T-helper 17 cell (primary cell): ENCODE measurements around the gene HPS3. TPM values are rescaled to one million over a fixed set of nuclear protein-coding genes. Genes with fewer than 3 reads are reported as not detected.
"Not testable (repeated sequence)": the region's sequence is repeated elsewhere in the genome, so short reads cannot be mapped to it uniquely, and the experiment has no call there.

Experiments used
- ATAC-seq: fragments of 150-1000 bp; cut with Tn5 transposase; 2 replicates; pipeline ENCODE4 v1.10.0; 2021; ENCODE audit warnings: mild to moderate bottlenecking, moderate library complexity
- DNase-seq, 3 donors: peaks; one replicate each; pipeline versions ENCODE4 v3.0.0 to v3.0.0-alpha.2; 2020 to 2021
- H3K9me3 ChIP-seq: one replicate; pipeline ENCODE4 v1.7.0; 2013; ENCODE audit warnings: low read length, mild to moderate bottlenecking; ENCODE audit not compliant: control insufficient read depth, poor library complexity, severe bottlenecking
- H3K27ac Mint-ChIP-seq: one replicate; pipeline ENCODE4 v1.8.0; 2022; ENCODE audit warnings: mild to moderate bottlenecking, moderate library complexity, mixed read lengths
- H3K27me3 Mint-ChIP-seq: one replicate; pipeline ENCODE4 v1.8.0; 2022; ENCODE audit warnings: mixed read lengths
- H3K36me3 Mint-ChIP-seq: one replicate; pipeline ENCODE4 v1.8.0; 2022; ENCODE audit warnings: low read depth, mixed read lengths
- H3K4me1 Mint-ChIP-seq: one replicate; pipeline ENCODE4 v1.8.0; 2022; ENCODE audit warnings: mild to moderate bottlenecking, mixed read lengths
- H3K4me3 Mint-ChIP-seq: one replicate; pipeline ENCODE4 v1.8.0; 2022; ENCODE audit warnings: mild to moderate bottlenecking, moderate library complexity, mixed read lengths
- total RNA-seq, 4 donors: library from RNA in 2 of 4; stranded (reverse) in 2 of 4; gene quantifications; one replicate each; pipeline ENCODE4 v1.2.3 and lab custom pipeline; 2022 to 2026

Gene HPS3
- total RNA-seq, 2 donors from 2014 or later = 12.7 to 12.9 TPM

- peaks cover 8% of the 10 kb centered on the region for H3K36me3 Mint-ChIP-seq
- no peak for ATAC-seq
- H3K4me3 Mint-ChIP-seq = no peak overlapping the region
These were observed 47.7 kb downstream of the HPS3 start for GRCh38 chr3:149177122-149177521.

GRCh38 chr3:149179220-149179619 is 49.8 kb downstream of the HPS3 start:
- Mint-ChIP-seq H3K27ac (no peak overlapping the region), H3K27me3 (no peaks in the 10 kb centered on the region), H3K36me3 (peaks cover 7% of the 10 kb centered on the region), H3K4me3 (no peak overlapping the region), H3K4me1 (peaks cover 5% of the 10 kb centered on the region)
- ATAC-seq (no peak), DNase-seq (no peak)
- H3K9me3 ChIP-seq = no peaks in the 10 kb centered on the region

More at GRCh38 chr3:149177122-149177521, 47.7 kb downstream of the HPS3 start:
- DNase-seq = no peak
- H3K4me1 Mint-ChIP-seq = peaks cover 7% of the 10 kb centered on the region
- no peaks in the 10 kb centered on the region for H3K9me3 ChIP-seq
- H3K27me3 Mint-ChIP-seq = no peaks in the 10 kb centered on the region
- H3K27ac Mint-ChIP-seq = no peak overlapping the region

GRCh38 chr3:149180057-149180573 is 50.7 kb downstream of the HPS3 start:
- DNase-seq = no peak
- Mint-ChIP-seq H3K27me3 (no peaks in the 10 kb centered on the region), H3K36me3 (peaks cover 2% of the 10 kb centered on the region), H3K4me3 (no peak overlapping the region), H3K27ac (no peak overlapping the region), H3K4me1 (peaks cover under 1% of the 10 kb centered on the region)
- no peaks in the 10 kb centered on the region for H3K9me3 ChIP-seq
- no peak for ATAC-seq

- ATAC-seq = no peak
- Mint-ChIP-seq H3K4me3 (no peak overlapping the region), H3K4me1 (no peaks in the 10 kb centered on the region), H3K27me3 (no peaks in the 10 kb centered on the region), H3K27ac (no peak overlapping the region), H3K36me3 (peaks cover 6% of the 10 kb centered on the region)
- H3K9me3 ChIP-seq = no peaks in the 10 kb centered on the region
- DNase-seq = no peak
These were observed 51.7 kb downstream of the HPS3 start for GRCh38 chr3:149181182-149181581.

- no peak for ATAC-seq
- no peaks in the 10 kb centered on the region for H3K4me1 Mint-ChIP-seq
These were observed 56.8 kb downstream of the HPS3 start for GRCh38 chr3:149186219-149186618.

GRCh38 chr3:149186721-149187120 is 57.3 kb downstream of the HPS3 start:
- no peak overlapping the region for H3K27ac Mint-ChIP-seq

More at GRCh38 chr3:149186219-149186618, 56.8 kb downstream of the HPS3 start:
- Mint-ChIP-seq H3K27ac (no peak overlapping the region), H3K27me3 (no peaks in the 10 kb centered on the region), H3K36me3 (peaks cover 4% of the 10 kb centered on the region), H3K4me3 (no peak overlapping the region)
- no peaks in the 10 kb centered on the region for H3K9me3 ChIP-seq
- DNase-seq = no peak

GRCh38 chr3:149188494-149188893 is 59.1 kb downstream of the HPS3 start:
- H3K4me3 Mint-ChIP-seq = no peak overlapping the region
- peaks cover 4% of the 10 kb centered on the region for H3K36me3 Mint-ChIP-seq
- H3K9me3 ChIP-seq = no peaks in the 10 kb centered on the region
- no peak for ATAC-seq
- H3K27me3 Mint-ChIP-seq = no peaks in the 10 kb centered on the region
- no peaks in the 10 kb centered on the region for H3K4me1 Mint-ChIP-seq
- H3K27ac Mint-ChIP-seq = no peak overlapping the region
- DNase-seq = no peak

More at GRCh38 chr3:149186721-149187120, 57.3 kb downstream of the HPS3 start:
- peaks cover 4% of the 10 kb centered on the region for H3K36me3 Mint-ChIP-seq
- H3K4me3 Mint-ChIP-seq = no peak overlapping the region
- no peaks in the 10 kb centered on the region for H3K4me1 Mint-ChIP-seq
- DNase-seq (no peak), ATAC-seq (no peak)
- no peaks in the 10 kb centered on the region for H3K27me3 Mint-ChIP-seq
- H3K9me3 ChIP-seq = no peaks in the 10 kb centered on the region

GRCh38 chr3:149195221-149195620 is 65.8 kb downstream of the HPS3 start:
- Mint-ChIP-seq H3K27ac (no peak overlapping the region), H3K36me3 (no peaks in the 10 kb centered on the region), H3K4me3 (no peak overlapping the region), H3K4me1 (no peaks in the 10 kb centered on the region), H3K27me3 (peaks cover 12% of the 10 kb centered on the region)
- DNase-seq (no peak), ATAC-seq (no peak)
- no peaks in the 10 kb centered on the region for H3K9me3 ChIP-seq

- DNase-seq = not testable (repeated sequence)
These were observed 67.6 kb downstream of the HPS3 start for GRCh38 chr3:149196805-149197592.

GRCh38 chr3:149197669-149198068 is 68.2 kb downstream of the HPS3 start:
- Mint-ChIP-seq H3K4me3 (no peak overlapping the region), H3K27me3 (peaks cover 17% of the 10 kb centered on the region), H3K27ac (no peak overlapping the region), H3K36me3 (no peaks in the 10 kb centered on the region), H3K4me1 (no peaks in the 10 kb centered on the region)
- DNase-seq (no peak), ATAC-seq (no peak)
- no peaks in the 10 kb centered on the region for H3K9me3 ChIP-seq

More at GRCh38 chr3:149196805-149197592, 67.6 kb downstream of the HPS3 start:
- H3K4me1 Mint-ChIP-seq, ATAC-seq, H3K36me3 Mint-ChIP-seq, H3K27ac Mint-ChIP-seq, H3K9me3 ChIP-seq: not testable (repeated sequence)
- Mint-ChIP-seq H3K27me3 (peaks cover 15% of the 10 kb centered on the region), H3K4me3 (peak overlapping the region; percentile 28)

- H3K9me3 ChIP-seq = no peaks in the 10 kb centered on the region
- Mint-ChIP-seq H3K27me3 (peaks cover 21% of the 10 kb centered on the region), H3K36me3 (no peaks in the 10 kb centered on the region), H3K27ac (no peak overlapping the region), H3K4me1 (peaks cover under 1% of the 10 kb centered on the region), H3K4me3 (no peak overlapping the region)
- DNase-seq (no peak), ATAC-seq (no peak)
These were observed 69.2 kb downstream of the HPS3 start for GRCh38 chr3:149198611-149199010.

- H3K9me3 ChIP-seq = no peaks in the 10 kb centered on the region
- no peak for DNase-seq
- H3K27me3 Mint-ChIP-seq = peaks cover 30% of the 10 kb centered on the region
- no peak overlapping the region for H3K4me3 Mint-ChIP-seq
- H3K27ac Mint-ChIP-seq = no peak overlapping the region
- no peaks in the 10 kb centered on the region for H3K36me3 Mint-ChIP-seq
- no peak for ATAC-seq
- H3K4me1 Mint-ChIP-seq = peaks cover 5% of the 10 kb centered on the region
These were observed 70.0 kb downstream of the HPS3 start for GRCh38 chr3:149199474-149199873.

GRCh38 chr3:149203758-149204157 is 74.3 kb downstream of the HPS3 start:
- no peak overlapping the region for H3K27ac Mint-ChIP-seq
- no peak overlapping the region for H3K4me3 Mint-ChIP-seq
- H3K36me3 Mint-ChIP-seq = no peaks in the 10 kb centered on the region
- peaks cover 39% of the 10 kb centered on the region for H3K27me3 Mint-ChIP-seq
- ATAC-seq (peak; percentile 65), DNase-seq (no peak)
- H3K9me3 ChIP-seq = no peaks in the 10 kb centered on the region
- peaks cover 5% of the 10 kb centered on the region for H3K4me1 Mint-ChIP-seq
